ENCODE data around the gene C2CD2. TPM values are rescaled to one million over a fixed set of nuclear protein-coding genes. Genes with fewer than 3 reads are reported as not detected.

Gene C2CD2
- total and polyA plus RNA-seq, 2 experiments from 2014 or later = 4.5 to 16.2 TPM

DNA sequence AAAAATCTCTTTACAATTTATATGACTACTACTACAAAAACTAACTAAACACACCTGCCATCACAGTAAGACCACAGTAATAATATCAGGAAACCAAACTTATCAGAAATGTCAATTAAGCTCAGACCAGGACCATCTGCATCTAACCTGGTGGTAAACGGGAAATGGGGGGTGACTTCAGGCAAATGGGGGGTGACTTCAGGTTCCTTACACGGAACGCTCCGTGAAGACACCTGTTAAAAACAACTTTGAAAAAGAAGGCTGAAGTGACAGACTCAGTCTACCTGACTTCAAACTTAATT lies 90.4 kb downstream of the C2CD2 start:
- Mint-ChIP-seq H3K4me3 (no peak overlapping the region), H3K36me3 (ENCODE audit: low read depth) (no peaks in the 10 kb centered on the region), H3K27ac (no peak overlapping the region), H3K9me3 (no peaks in the 10 kb centered on the region), H3K4me1 (peaks cover 11% of the 10 kb centered on the region), H3K27me3 (ENCODE audit: insufficient read depth, low read depth, poor library complexity) (peaks cover 4% of the 10 kb centered on the region)
- no peak for ATAC-seq
- H3K9me2 ChIP-seq (ENCODE audit: insufficient read depth) = no peaks in the 10 kb centered on the region
- no peak overlapping the region for H3K4me3 ChIP-seq
- no peak overlapping the region for H3K27ac ChIP-seq (ENCODE audit: low read depth)
- no peak overlapping the region for H2AFZ ChIP-seq
- DNase-seq (ENCODE audit: low spot score) = no peak
- H4K20me1 ChIP-seq (replicated peaks; ENCODE audit: insufficient read depth) = no peaks in the 10 kb centered on the region; the same call in 1 of the 2 replicates
- H3K79me2 ChIP-seq (replicated peaks; ENCODE audit: insufficient read depth) = peaks cover 32% of the 10 kb centered on the region
- TF ChIP-seq ETS1 (IDR thresholded peaks at IDR 0.05) (no peak), EZH2 (IDR thresholded peaks at IDR 0.05; ENCODE audit: low read depth, unreplicated experiment) (no peak), CREB1 (CRISPR knock-in tag; IDR thresholded peaks at IDR 0.05; ENCODE audit: low read depth) (no peak), ZNF331 (CRISPR knock-in tag; IDR thresholded peaks at IDR 0.05; ENCODE audit: low read depth) (no peak), NANOG (IDR thresholded peaks at IDR 0.05; ENCODE audit: borderline replicate concordance) (no peak), JUNB (IDR thresholded peaks at IDR 0.05; ENCODE audit: unreplicated experiment) (no peak)
- TF ChIP-seq, protein P1, sequence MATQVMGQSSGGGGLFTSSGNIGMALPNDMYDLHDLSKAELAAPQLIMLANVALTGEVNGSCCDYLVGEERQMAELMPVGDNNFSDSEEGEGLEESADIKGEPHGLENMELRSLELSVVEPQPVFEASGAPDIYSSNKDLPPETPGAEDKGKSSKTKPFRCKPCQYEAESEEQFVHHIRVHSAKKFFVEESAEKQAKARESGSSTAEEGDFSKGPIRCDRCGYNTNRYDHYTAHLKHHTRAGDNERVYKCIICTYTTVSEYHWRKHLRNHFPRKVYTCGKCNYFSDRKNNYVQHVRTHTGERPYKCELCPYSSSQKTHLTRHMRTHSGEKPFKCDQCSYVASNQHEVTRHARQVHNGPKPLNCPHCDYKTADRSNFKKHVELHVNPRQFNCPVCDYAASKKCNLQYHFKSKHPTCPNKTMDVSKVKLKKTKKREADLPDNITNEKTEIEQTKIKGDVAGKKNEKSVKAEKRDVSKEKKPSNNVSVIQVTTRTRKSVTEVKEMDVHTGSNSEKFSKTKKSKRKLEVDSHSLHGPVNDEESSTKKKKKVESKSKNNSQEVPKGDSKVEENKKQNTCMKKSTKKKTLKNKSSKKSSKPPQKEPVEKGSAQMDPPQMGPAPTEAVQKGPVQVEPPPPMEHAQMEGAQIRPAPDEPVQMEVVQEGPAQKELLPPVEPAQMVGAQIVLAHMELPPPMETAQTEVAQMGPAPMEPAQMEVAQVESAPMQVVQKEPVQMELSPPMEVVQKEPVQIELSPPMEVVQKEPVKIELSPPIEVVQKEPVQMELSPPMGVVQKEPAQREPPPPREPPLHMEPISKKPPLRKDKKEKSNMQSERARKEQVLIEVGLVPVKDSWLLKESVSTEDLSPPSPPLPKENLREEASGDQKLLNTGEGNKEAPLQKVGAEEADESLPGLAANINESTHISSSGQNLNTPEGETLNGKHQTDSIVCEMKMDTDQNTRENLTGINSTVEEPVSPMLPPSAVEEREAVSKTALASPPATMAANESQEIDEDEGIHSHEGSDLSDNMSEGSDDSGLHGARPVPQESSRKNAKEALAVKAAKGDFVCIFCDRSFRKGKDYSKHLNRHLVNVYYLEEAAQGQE (IDR thresholded peaks at IDR 0.05; ENCODE audit: unreplicated experiment) = no peak
- H3K36me3 ChIP-seq (ENCODE audit: insufficient read depth) = no peaks in the 10 kb centered on the region
- no peaks in the 10 kb centered on the region for H3F3A ChIP-seq (replicated peaks; ENCODE audit: low read depth)
- no peak overlapping the region for H3K4me2 ChIP-seq
- no peaks in the 10 kb centered on the region for H3K27me3 ChIP-seq (ENCODE audit: insufficient read depth)
- no peaks in the 10 kb centered on the region for H3K4me1 ChIP-seq (ENCODE audit: insufficient read depth)

DNA sequence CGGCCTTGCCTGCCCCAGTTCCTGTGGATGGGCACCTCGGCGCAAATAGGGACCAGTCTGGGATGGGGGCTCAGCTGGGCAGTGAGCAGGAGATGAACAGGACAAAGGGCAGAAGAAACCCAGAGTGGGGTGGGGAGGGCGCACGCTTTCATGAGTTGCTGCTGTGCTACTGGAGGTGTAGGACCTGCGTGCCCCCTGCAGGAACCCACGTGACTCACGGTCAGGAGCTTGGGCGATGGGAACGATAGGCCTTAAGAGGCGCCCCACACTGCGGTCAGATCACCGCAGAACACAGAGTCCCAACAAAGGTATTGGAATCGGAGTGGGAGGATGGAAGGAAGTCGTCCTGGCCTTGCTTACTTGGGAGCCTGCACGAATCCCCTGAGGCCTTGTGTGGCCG lies 91.8 kb downstream of the C2CD2 start:
- Histone ChIP-seq H2AFZ (no peak overlapping the region), H3F3A (replicated peaks; ENCODE audit: low read depth) (no peaks in the 10 kb centered on the region), H3K9me2 (ENCODE audit: insufficient read depth) (no peaks in the 10 kb centered on the region), H3K27me3 (ENCODE audit: insufficient read depth) (no peaks in the 10 kb centered on the region), H3K36me3 (ENCODE audit: insufficient read depth) (no peaks in the 10 kb centered on the region), H3K4me2 (no peak overlapping the region), H3K4me1 (ENCODE audit: insufficient read depth) (no peaks in the 10 kb centered on the region), H3K79me2 (replicated peaks; ENCODE audit: insufficient read depth) (peaks cover 26% of the 10 kb centered on the region), H3K27ac (ENCODE audit: low read depth) (no peak overlapping the region), H3K4me3 (no peak overlapping the region), H4K20me1 (replicated peaks; ENCODE audit: insufficient read depth) (no peaks in the 10 kb centered on the region; the same call in 1 of the 2 replicates)
- H3K4me3 Mint-ChIP-seq = no peak overlapping the region
- no peak for TF ChIP-seq NANOG (IDR thresholded peaks at IDR 0.05; ENCODE audit: borderline replicate concordance)
- TF ChIP-seq, protein P2, sequence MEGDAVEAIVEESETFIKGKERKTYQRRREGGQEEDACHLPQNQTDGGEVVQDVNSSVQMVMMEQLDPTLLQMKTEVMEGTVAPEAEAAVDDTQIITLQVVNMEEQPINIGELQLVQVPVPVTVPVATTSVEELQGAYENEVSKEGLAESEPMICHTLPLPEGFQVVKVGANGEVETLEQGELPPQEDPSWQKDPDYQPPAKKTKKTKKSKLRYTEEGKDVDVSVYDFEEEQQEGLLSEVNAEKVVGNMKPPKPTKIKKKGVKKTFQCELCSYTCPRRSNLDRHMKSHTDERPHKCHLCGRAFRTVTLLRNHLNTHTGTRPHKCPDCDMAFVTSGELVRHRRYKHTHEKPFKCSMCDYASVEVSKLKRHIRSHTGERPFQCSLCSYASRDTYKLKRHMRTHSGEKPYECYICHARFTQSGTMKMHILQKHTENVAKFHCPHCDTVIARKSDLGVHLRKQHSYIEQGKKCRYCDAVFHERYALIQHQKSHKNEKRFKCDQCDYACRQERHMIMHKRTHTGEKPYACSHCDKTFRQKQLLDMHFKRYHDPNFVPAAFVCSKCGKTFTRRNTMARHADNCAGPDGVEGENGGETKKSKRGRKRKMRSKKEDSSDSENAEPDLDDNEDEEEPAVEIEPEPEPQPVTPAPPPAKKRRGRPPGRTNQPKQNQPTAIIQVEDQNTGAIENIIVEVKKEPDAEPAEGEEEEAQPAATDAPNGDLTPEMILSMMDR (conservative IDR thresholded peaks at IDR 0.05; ENCODE audit: low read depth in 2 of 2) = peak; percentile 8 to 35; a peak in 2 of 4 replicates
- ATAC-seq (peak; percentile 85), DNase-seq (ENCODE audit: low spot score) (peak; percentile 54)
- H3K9me3 Mint-ChIP-seq = no peaks in the 10 kb centered on the region
- H3K36me3 Mint-ChIP-seq (ENCODE audit: low read depth) = 0 out of 3 replicates have a peak, but pooled peaks cover 4% of the 10 kb centered on the region
- H3K27me3 Mint-ChIP-seq (ENCODE audit: insufficient read depth, low read depth, poor library complexity) = peaks cover 4% of the 10 kb centered on the region
- peaks cover 11% of the 10 kb centered on the region for H3K4me1 Mint-ChIP-seq
- H3K27ac Mint-ChIP-seq = no peak overlapping the region
